WTC11 (cell line): Measurements from ENCODE around the gene BEST4. TPM values are rescaled to one million over a fixed set of nuclear protein-coding genes. Genes with fewer than 3 reads are reported as not detected.
A peak's percentile ranks its signal among the peaks of the same experiment; 100 is the strongest.

Experiments used
- ATAC-seq: fragments of 200-7000 bp; cut with Tn5 transposase; 2 replicates; pipeline ENCODE4 v1.10.0; 2021; ENCODE audit warnings: mild to moderate bottlenecking, moderate library complexity
- CTCF ChIA-PET: fragments of 300-600 bp; sonication (Branson Sonifier 250); formaldehyde crosslinking; loops from one replicate; lab custom pipeline; 2021; ENCODE audit warnings: antibody characterized with exemption; lab: Charles Lee
- POLR2A ChIA-PET: fragments of 350-600 bp; sonication (Branson Sonifier 250); formaldehyde crosslinking; loops from one replicate; lab custom pipeline; 2021; ENCODE audit warnings: antibody characterized with exemption; lab: Charles Lee
- DNase-seq: peaks from one replicate; pipeline ENCODE4 v3.0.0; 2021; ENCODE audit warnings: low spot score
- H3K27ac Mint-ChIP-seq: 2 replicates; pipeline ENCODE4 v1.8.0; 2021; ENCODE audit warnings: mixed read lengths
- H3K27me3 Mint-ChIP-seq: 2 replicates; pipeline ENCODE4 v1.8.0; 2021; ENCODE audit warnings: low read depth, mild to moderate bottlenecking, moderate library complexity, mixed read lengths
- H3K36me3 Mint-ChIP-seq: 2 replicates; pipeline ENCODE4 v1.8.0; 2021; ENCODE audit warnings: mixed read lengths
- H3K4me1 Mint-ChIP-seq: 2 replicates; pipeline ENCODE4 v1.8.0; 2022; ENCODE audit warnings: mixed read lengths
- H3K4me3 Mint-ChIP-seq: 2 replicates; pipeline ENCODE4 v1.8.0; 2021; ENCODE audit warnings: mild to moderate bottlenecking, moderate library complexity, mixed read lengths
- H3K9me3 Mint-ChIP-seq: 2 replicates; pipeline ENCODE4 v1.8.0; 2021; ENCODE audit warnings: mixed read lengths
- AFF4 ChIP-seq: sonication (generic); formaldehyde crosslinking; IDR thresholded peaks from 2 replicates; pipeline ENCODE4 v1.8.1; 2023; ENCODE audit warnings: mild to moderate bottlenecking, missing genetic modification reagents, borderline replicate concordance
- ATF2 ChIP-seq: sonication (generic); formaldehyde crosslinking; IDR thresholded peaks from 2 replicates; pipeline ENCODE4 v1.8.1; 2022; ENCODE audit warnings: low read depth, missing genetic modification reagents, borderline replicate concordance
- CREB1 ChIP-seq: sonication (generic); formaldehyde crosslinking; IDR thresholded peaks from 2 replicates; pipeline ENCODE4 v1.8.0; 2023; ENCODE audit warnings: mild to moderate bottlenecking, missing genetic modification reagents
- E2F4 ChIP-seq: sonication (generic); formaldehyde crosslinking; IDR thresholded peaks from 2 replicates; pipeline ENCODE4 v1.8.1; 2022; ENCODE audit warnings: low read depth, mild to moderate bottlenecking, moderate library complexity, missing genetic modification reagents, borderline replicate concordance
- EMX1 ChIP-seq: fragments of 250-450 bp; sonication (Bioruptor Pico); IDR thresholded peaks from 2 replicates; pipeline ENCODE4 v1.8.0; 2021; ENCODE audit warnings: mild to moderate bottlenecking
- ESRRA ChIP-seq: sonication (generic); formaldehyde crosslinking; IDR thresholded peaks from 2 replicates; pipeline ENCODE4 v1.8.1; 2022; ENCODE audit warnings: mild to moderate bottlenecking, missing genetic modification reagents, borderline replicate concordance
- ETV6 ChIP-seq: sonication (generic); formaldehyde crosslinking; IDR thresholded peaks from 2 replicates; pipeline ENCODE4 v1.8.1; 2022; ENCODE audit warnings: mild to moderate bottlenecking, missing genetic modification reagents
- GTF2I ChIP-seq: fragments of 250-450 bp; sonication (Bioruptor Pico); conservative IDR thresholded peaks from 2 replicates; pipeline ENCODE4 v1.4.0; 2021; ENCODE audit warnings: mild to moderate bottlenecking
- HMGA2 ChIP-seq: fragments of 250-450 bp; sonication (Bioruptor Pico); IDR thresholded peaks from 2 replicates; pipeline ENCODE4 v1.4.0; 2021; ENCODE audit warnings: mild to moderate bottlenecking, moderate library complexity
- JAZF1 ChIP-seq: fragments of 250-450 bp; sonication (Bioruptor Pico); IDR thresholded peaks from 2 replicates; pipeline ENCODE4 v1.9.0; 2021; ENCODE audit warnings: moderate library complexity, mild to moderate bottlenecking, inconsistent platforms
- SOX15 ChIP-seq: fragments of 250-450 bp; sonication (Bioruptor Pico); IDR thresholded peaks from 2 replicates; pipeline ENCODE4 v1.9.0; 2021; ENCODE audit warnings: mild to moderate bottlenecking
- TCF7 ChIP-seq: sonication (generic); formaldehyde crosslinking; IDR thresholded peaks from 2 replicates; pipeline ENCODE4 v1.8.0; 2022; ENCODE audit warnings: mild to moderate bottlenecking, low read depth, missing genetic modification reagents, moderate library complexity
- ZBTB43 ChIP-seq: sonication (generic); formaldehyde crosslinking; IDR thresholded peaks from 2 replicates; pipeline ENCODE4 v1.8.1; 2023; ENCODE audit warnings: mild to moderate bottlenecking, missing genetic modification reagents
- ZNF138 ChIP-seq: sonication (generic); formaldehyde crosslinking; conservative IDR thresholded peaks from 2 replicates; pipeline ENCODE4 v1.8.1; 2022; ENCODE audit warnings: mild to moderate bottlenecking, moderate library complexity, missing genetic modification reagents
- ZNF263 ChIP-seq: sonication (generic); formaldehyde crosslinking; IDR thresholded peaks from 2 replicates; pipeline ENCODE4 v1.8.1; 2022; ENCODE audit warnings: low read depth, mild to moderate bottlenecking, moderate library complexity, missing genetic modification reagents
- ZNF532 ChIP-seq: fragments of 250-450 bp; sonication (Bioruptor Pico); IDR thresholded peaks from 2 replicates; pipeline ENCODE4 v1.9.0; 2021; ENCODE audit warnings: mild to moderate bottlenecking, borderline replicate concordance
- ZNF671 ChIP-seq: fragments of 250-450 bp; sonication (Bioruptor Pico); IDR thresholded peaks from 2 replicates; pipeline ENCODE4 v1.8.0; 2021; ENCODE audit warnings: mild to moderate bottlenecking
- total RNA-seq: library from RNA; stranded (reverse); gene quantifications from 3 replicates; pipeline ENCODE4 v1.2.3, GENCODE V29; 2021

The BEST4 gene
- total RNA-seq, 1 experiment from 2014 or later: 1.6 TPM

- H3K27ac Mint-ChIP-seq: peak within 1 kb of the TSS; percentile 100
- peak within 1 kb of the TSS; percentile 19; the same call in 1 of the 2 replicates for H3K4me3 Mint-ChIP-seq
- no peak for DNase-seq
- no peak for ATAC-seq
- no peak for TF ChIP-seq ZNF138 (CRISPR knock-in tag)
- TF ChIP-seq ZNF263 (CRISPR knock-in tag): no peak
- no peak for TF ChIP-seq ETV6 (CRISPR knock-in tag)
- no peak for TF ChIP-seq ZNF532 (CRISPR knock-in tag)
- no peak for TF ChIP-seq HMGA2
- TF ChIP-seq EMX1: no peak
- no peak for TF ChIP-seq ESRRA
- TF ChIP-seq ATF2 (CRISPR knock-in tag): no peak
- no peak for TF ChIP-seq ZNF671 (CRISPR knock-in tag)
- TF ChIP-seq JAZF1 (CRISPR knock-in tag): no peak
- TF ChIP-seq E2F4: no peak
- no peak for TF ChIP-seq GTF2I (CRISPR knock-in tag)
- TF ChIP-seq TCF7 (CRISPR knock-in tag): no peak
- TF ChIP-seq ZBTB43 (CRISPR knock-in tag): no peak
- peaks cover under 1% of the 10 kb centered on the region; the same call in 1 of the 2 replicates for H3K27me3 Mint-ChIP-seq
- no peaks in the 10 kb centered on the region for H3K9me3 Mint-ChIP-seq
- H3K36me3 Mint-ChIP-seq: peaks cover 21% of the 10 kb centered on the region
- peaks cover 36% of the 10 kb centered on the region for H3K4me1 Mint-ChIP-seq
- ChIA-PET POLR2A (interaction anchor here (1.4 kb wide), 2 partner anchors 20 to 86 kb away, joined by 3 read pairs; no protein-coding TSS in a partner anchor), CTCF (interaction anchor here (0.5 to 2.9 kb wide), 7 partner anchors 8 to 626 kb away, joined by 3 to 20 read pairs (median 9); partner anchors contain the start of genes BEST4 and RNU5D-1)
These were observed 18.9 kb upstream of the BEST4 start, which contains the start of gene DYNLT4 for GRCh38 chr1:44806704-44807363. DYNLT4 (minus strand) TSS chr1:44807351; CDS start chr1:44806668, 683 bp downstream.

- no peak overlapping the region for H3K4me3 Mint-ChIP-seq
- peaks cover 22% of the 10 kb centered on the region for H3K36me3 Mint-ChIP-seq
- CTCF ChIA-PET: interaction anchor here (0.7 to 2.8 kb wide), 5 partner anchors 8 to 75 kb away, joined by 3 to 14 read pairs (median 8); partner anchors contain the start of gene RNU5D-1
- no peaks in the 10 kb centered on the region for H3K27me3 Mint-ChIP-seq
- no peak for DNase-seq
- POLR2A ChIA-PET: interaction anchor here (0.5 kb wide), 1 partner anchor 1401 kb away, joined by 3 read pairs; no protein-coding TSS in a partner anchor
- H3K4me1 Mint-ChIP-seq: peaks cover 38% of the 10 kb centered on the region
- no peaks in the 10 kb centered on the region for H3K9me3 Mint-ChIP-seq
- no peak for ATAC-seq
- H3K27ac Mint-ChIP-seq: no peak overlapping the region
- no peak for TF ChIP-seq AFF4
- TF ChIP-seq SOX15 (CRISPR knock-in tag): no peak
- TF ChIP-seq TCF7 (CRISPR knock-in tag): no peak
- TF ChIP-seq CREB1: no peak
These were observed 18.2 kb upstream of the BEST4 start for GRCh38 chr1:44806025-44806703.
